Bronchial epithelial cell (primary cell): ENCODE results near the gene PPP2R2C. TPM values are rescaled to one million over a fixed set of nuclear protein-coding genes. Genes with fewer than 3 reads are reported as not detected.
A peak's percentile ranks its signal among the peaks of the same experiment; 100 is the strongest.

Source experiments
- DNase-seq: peaks from one replicate; pipeline ENCODE4 v3.0.0-alpha.2; 2010; ENCODE audit warnings: low read depth
- FAIRE-seq: peaks from 2 replicates; lab custom pipeline; 2011; peaks lifted over from hg19 to GRCh38; lab: Jason Lieb, UNC
- H3K27me3 ChIP-seq: 2 replicates; pipeline ENCODE4 v1.5.1; 2011; ENCODE audit warnings: low read length; ENCODE audit not compliant: control insufficient read depth, insufficient read depth
- H3K36me3 ChIP-seq: 2 replicates; pipeline ENCODE4 v1.5.1; 2011; ENCODE audit warnings: low read length; ENCODE audit not compliant: control insufficient read depth, insufficient read depth
- H3K4me3 ChIP-seq: 2 replicates; pipeline ENCODE4 v1.5.1; 2011; ENCODE audit warnings: mild to moderate bottlenecking, low read depth, low read length, control low read depth
- total RNA-seq: library from RNA; depleted of rRNA; stranded (reverse); fragments of >200 nt; gene quantifications from 2 replicates; pipeline ENCODE4 v1.2.1, GENCODE V29; 2014
- TF ChIP-seq, protein P1 (sequence below): IDR thresholded peaks from 2 replicates; pipeline ENCODE4 v1.5.1; 2011; ENCODE audit warnings: mild to moderate bottlenecking, moderate library complexity, low read length, control low read depth, inconsistent platforms; ENCODE audit not compliant: insufficient read depth, severe bottlenecking

Gene PPP2R2C
- total RNA-seq, 1 donor from 2014 or later: 1.1 TPM

DNA sequence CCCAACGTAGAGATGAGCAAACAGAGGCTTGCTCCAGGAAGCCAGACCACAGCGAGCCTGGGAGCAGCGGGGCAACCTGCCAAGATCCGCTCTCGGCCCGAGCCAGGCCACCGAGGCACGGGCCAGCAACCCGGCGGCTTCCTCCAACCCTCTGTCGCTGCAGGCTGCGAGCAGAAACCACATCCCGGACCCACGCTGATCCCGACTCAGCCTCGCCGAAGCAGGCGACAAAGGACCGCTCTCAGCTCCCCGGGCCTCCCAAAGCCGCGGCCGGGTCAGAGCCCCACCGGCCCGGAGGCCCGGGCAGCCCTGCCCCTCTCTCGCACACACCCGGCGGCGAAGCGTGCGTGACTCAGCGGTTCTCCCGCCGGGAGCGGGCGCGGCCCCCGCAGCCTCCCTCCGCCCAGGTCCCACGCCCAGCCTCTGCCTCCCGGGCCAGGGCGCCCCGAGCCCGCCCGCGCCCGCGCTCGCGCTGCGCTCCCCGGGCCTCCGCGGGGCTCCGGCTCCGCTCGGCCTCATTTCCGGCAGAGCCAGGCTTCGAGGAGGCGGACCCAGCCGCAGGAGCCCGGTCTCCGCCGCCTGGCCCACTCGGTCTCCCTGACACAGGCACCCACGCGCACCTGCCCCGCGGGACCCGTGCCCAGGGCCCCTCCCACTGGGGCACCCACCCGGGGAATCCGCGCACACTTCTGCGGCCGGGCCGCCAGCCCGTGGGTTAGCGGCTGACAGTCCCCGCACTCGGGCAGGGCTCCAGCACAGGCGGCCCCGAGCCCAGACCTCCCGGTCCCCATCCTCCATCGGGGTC is 1.7 kb downstream of the PPP2R2C start:
- TF ChIP-seq, protein P1, sequence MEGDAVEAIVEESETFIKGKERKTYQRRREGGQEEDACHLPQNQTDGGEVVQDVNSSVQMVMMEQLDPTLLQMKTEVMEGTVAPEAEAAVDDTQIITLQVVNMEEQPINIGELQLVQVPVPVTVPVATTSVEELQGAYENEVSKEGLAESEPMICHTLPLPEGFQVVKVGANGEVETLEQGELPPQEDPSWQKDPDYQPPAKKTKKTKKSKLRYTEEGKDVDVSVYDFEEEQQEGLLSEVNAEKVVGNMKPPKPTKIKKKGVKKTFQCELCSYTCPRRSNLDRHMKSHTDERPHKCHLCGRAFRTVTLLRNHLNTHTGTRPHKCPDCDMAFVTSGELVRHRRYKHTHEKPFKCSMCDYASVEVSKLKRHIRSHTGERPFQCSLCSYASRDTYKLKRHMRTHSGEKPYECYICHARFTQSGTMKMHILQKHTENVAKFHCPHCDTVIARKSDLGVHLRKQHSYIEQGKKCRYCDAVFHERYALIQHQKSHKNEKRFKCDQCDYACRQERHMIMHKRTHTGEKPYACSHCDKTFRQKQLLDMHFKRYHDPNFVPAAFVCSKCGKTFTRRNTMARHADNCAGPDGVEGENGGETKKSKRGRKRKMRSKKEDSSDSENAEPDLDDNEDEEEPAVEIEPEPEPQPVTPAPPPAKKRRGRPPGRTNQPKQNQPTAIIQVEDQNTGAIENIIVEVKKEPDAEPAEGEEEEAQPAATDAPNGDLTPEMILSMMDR: no peak
- peak overlapping the region; percentile 2 for H3K4me3 ChIP-seq
- H3K36me3 ChIP-seq: no peaks in the 10 kb centered on the region
- FAIRE-seq: no peak
- DNase-seq: peak; percentile 12
- peaks cover 7% of the 10 kb centered on the region for H3K27me3 ChIP-seq

DNA sequence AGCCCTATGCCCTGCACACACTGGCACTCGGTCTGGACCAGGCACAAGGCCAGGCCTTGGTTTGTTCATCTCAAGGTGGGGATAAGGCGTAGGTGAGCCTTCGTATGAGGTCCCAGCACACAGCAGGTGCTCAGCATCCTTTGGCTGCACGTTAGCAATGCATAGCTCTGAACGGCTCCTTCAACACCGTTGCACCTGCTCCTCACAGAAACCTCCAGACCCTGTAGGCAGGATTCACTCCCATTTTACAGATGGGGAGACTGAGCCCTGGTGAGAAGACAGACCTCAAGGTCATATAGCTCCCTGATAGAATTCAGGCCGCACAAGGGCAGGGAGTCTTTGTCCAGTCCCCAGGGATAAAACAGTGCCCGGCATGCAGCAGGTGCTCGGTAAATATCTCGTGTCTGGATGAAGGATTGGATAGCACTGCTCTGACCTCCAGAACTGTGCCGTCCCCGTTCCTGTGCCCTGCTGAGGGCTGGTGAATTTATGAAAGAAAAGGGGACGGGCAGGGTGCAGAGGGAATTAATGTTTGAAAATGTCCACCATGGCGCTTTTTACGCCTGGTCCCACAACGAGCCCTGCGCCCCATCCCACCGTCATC is 2.4 kb downstream of the PPP2R2C start:
- FAIRE-seq (no peak), DNase-seq (no peak)
- H3K36me3 ChIP-seq: no peaks in the 10 kb centered on the region
- no peak overlapping the region for H3K4me3 ChIP-seq
- TF ChIP-seq, protein P1: no peak
- peaks cover 7% of the 10 kb centered on the region for H3K27me3 ChIP-seq

DNA sequence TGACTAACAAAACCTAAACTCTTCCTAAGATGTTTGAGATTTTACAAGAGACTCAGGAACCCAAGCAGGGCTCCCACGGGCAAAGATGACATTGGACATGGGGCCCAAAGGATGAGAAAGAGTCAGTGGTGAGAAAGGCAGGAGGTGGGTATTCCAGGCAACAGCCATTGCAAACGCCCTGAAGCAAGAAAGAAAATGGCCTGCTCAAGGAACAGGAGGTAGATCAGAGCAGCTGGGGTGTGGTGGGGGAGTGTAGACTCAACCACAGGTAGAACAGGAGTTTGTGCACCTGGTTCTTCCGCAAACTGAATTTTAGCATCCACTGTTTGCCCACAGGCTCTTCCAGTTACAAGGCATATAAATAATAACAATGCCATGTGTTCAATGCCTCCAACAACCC is 3.3 kb downstream of the PPP2R2C start:
- H3K36me3 ChIP-seq: no peaks in the 10 kb centered on the region
- peaks cover 7% of the 10 kb centered on the region for H3K27me3 ChIP-seq
- TF ChIP-seq, protein P1: no peak
- DNase-seq: no peak
- no peak overlapping the region for H3K4me3 ChIP-seq
- no peak for FAIRE-seq

DNA sequence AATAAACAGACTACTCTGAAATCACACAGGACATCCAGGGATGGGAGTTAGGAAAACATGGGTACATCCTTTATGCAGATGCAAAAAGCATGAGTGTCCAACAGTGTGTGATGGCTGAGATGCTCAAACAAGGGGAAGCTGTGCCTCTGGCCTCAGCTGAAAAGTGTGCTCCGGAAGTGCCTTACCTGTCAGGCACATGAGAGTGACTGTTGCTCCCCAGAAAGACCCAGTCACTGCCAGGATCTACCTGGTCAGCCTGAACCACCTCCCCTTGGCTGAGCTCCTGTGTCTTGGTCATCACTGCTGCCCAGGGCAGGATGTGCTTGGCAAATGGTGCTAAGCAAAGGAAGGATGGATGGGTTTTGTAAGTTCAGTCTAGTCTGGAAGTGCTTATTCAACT is 4.0 kb downstream of the PPP2R2C start:
- Histone ChIP-seq H3K27me3 (peaks cover 7% of the 10 kb centered on the region), H3K36me3 (no peaks in the 10 kb centered on the region), H3K4me3 (no peak overlapping the region)
- no peak for DNase-seq
- TF ChIP-seq, protein P1: no peak
- peak; percentile 7 for FAIRE-seq

DNA sequence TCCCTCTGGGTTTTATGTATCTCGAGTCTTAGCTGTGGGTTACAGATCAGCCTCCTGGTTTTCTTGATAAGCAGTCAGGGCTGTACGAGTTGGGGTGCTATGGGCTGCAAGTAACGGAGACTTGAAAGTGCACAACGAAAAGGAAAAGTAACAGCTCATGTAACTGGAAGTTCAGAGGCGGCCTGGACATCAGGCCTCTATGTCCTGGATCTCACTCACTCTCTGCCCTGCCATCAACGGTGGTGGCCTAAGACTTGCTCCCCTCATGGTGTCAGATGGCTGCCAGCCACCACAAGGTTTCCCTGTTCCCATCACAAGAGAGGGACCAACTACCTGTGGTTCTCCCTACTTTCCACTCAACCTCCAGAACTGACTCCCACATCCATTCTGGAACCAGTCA is 4.8 kb downstream of the PPP2R2C start:
- no peak for DNase-seq
- H3K4me3 ChIP-seq: no peak overlapping the region
- FAIRE-seq: no peak
- H3K27me3 ChIP-seq: peaks cover 6% of the 10 kb centered on the region
- TF ChIP-seq, protein P1: no peak
- no peaks in the 10 kb centered on the region for H3K36me3 ChIP-seq
